Stimulated activated naive CD4-positive, alpha-beta T cell (primary cell): ENCODE data around the gene GPC6.

ENCODE experiments used
- DNase-seq, 6 experiments: peaks; one replicate each; lab custom pipeline; 2025; lab: John Stamatoyannopoulos, UW

Gene GPC6

GRCh38 chr13:94353167-94353710, 1126.6 kb downstream of the GPC6 start:
- DNase-seq, result no peak

- no peak for DNase-seq
Observed at GRCh38 chr13:94359875-94360274, 1133.3 kb downstream of the GPC6 start.

- peak; percentile 15 to 76 (median 50) for DNase-seq
Observed at GRCh38 chr13:94362411-94362909, 1135.9 kb downstream of the GPC6 start.

GRCh38 chr13:94366677-94367076, 1140.1 kb downstream of the GPC6 start:
- no peak for DNase-seq

- no peak for DNase-seq
Observed at GRCh38 chr13:94369972-94370436, 1143.4 kb downstream of the GPC6 start.

- DNase-seq, result no peak
Observed at GRCh38 chr13:94371855-94372254, 1145.2 kb downstream of the GPC6 start.

- no peak for DNase-seq
Observed at GRCh38 chr13:94382517-94382916, 1155.9 kb downstream of the GPC6 start.

GRCh38 chr13:94382960-94383359, 1156.4 kb downstream of the GPC6 start:
- no peak for DNase-seq

GRCh38 chr13:94384231-94384905, 1157.8 kb downstream of the GPC6 start:
- DNase-seq, result no peak

- peak in 1 of 6 experiments; percentile 0 for DNase-seq
Observed at GRCh38 chr13:94387047-94387446, 1160.4 kb downstream of the GPC6 start.

- no peak for DNase-seq
Observed at GRCh38 chr13:94389604-94390351, 1163.2 kb downstream of the GPC6 start.

GRCh38 chr13:94390881-94391280, 1164.3 kb downstream of the GPC6 start:
- DNase-seq, result no peak

GRCh38 chr13:94394723-94395122, 1168.1 kb downstream of the GPC6 start:
- DNase-seq, result no peak

- DNase-seq, result no peak
Observed at GRCh38 chr13:94395860-94396259, 1169.3 kb downstream of the GPC6 start.

- DNase-seq, result no peak
Observed at GRCh38 chr13:94399812-94400211, 1173.2 kb downstream of the GPC6 start.

- DNase-seq, result no peak
Observed at GRCh38 chr13:94400874-94401273, 1174.3 kb downstream of the GPC6 start.

GRCh38 chr13:94408314-94409036, 1181.9 kb downstream of the GPC6 start:
- DNase-seq, result no peak

GRCh38 chr13:94411747-94412146, 1185.1 kb downstream of the GPC6 start:
- no peak for DNase-seq

GRCh38 chr13:94412870-94413597, 1186.4 kb downstream of the GPC6 start:
- no peak for DNase-seq

GRCh38 chr13:94413598-94413944, 1187.0 kb downstream of the GPC6 start:
- DNase-seq, result no peak

GRCh38 chr13:94414141-94414540, 1187.5 kb downstream of the GPC6 start:
- no peak for DNase-seq

- no peak for DNase-seq
Observed at GRCh38 chr13:94414708-94415107, 1188.1 kb downstream of the GPC6 start.
